Stimulated activated CD8-positive, alpha-beta memory T cell treated with anti-CD3 and anti-CD28 coated beads, Interleukin-7, amount 100 ng/mL, for 4 hours (primary cell): Measurements from ENCODE around the gene GABBR1.

ENCODE experiments used
- DNase-seq, 2 donors: peaks; one replicate each; pipeline ENCODE4 v3.0.0-alpha.2; 2020; ENCODE audit warnings: low read depth in 2 of 2

GABBR1 gene

GRCh38 chr6:29527564-29527963 is 105.4 kb downstream of the GABBR1 start:
- DNase-seq, result no peak

DNA sequence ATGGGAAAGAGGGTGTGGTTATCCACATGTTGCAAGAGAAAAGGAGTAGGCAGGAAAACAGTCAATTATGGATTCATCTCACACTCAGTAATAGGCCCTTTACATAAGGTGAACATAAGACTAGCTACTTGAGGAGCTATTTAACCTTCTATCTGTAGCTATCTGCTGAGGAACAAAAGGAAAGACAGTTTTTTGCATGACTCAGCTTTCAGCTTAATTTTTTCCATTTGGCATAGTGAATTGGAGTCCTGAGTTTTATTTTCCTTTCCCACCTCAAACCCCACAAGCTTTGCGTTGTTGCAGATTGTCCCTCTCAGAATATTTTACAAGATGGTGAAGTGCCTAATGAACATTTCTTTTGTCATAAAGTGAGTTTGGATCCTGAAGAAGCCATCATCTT is 105.9 kb downstream of the GABBR1 start:
- DNase-seq, result no peak

DNA sequence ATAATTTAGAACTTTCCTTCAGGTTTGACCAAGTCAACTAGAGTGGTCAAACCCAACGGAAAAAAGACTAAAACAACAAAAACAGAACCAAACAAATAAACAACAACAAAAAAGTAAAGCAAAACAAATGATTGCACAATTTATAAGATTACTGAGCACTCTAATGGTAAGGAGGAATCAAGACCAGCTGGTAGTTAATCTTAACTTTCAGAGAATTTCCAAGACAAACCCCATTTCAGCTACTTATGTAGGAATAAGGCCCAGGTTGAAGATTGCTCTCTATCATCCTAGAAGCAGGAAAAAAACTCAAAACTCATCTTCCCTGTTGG is 107.7 kb downstream of the GABBR1 start:
- no peak for DNase-seq

- no peak for DNase-seq
Measured at GRCh38 chr6:29524444-29525310, 108.3 kb downstream of the GABBR1 start.

DNA sequence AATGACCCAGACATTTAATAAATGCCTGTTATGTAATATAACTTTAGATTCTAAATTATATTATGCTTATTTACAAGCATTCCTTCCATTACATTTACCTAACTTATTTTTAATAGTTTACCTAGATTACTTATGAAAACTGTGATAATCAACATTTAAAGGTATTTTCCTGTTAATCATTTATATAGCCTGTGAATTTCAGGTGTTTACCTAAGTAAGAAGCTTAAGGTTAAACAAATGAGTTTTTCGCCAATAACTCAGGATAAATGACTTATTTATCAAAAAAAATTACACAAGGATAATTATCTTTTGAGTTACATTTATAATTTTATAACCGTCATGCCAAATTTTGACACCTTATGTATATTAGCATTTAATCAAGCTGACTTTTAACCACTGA is 108.9 kb downstream of the GABBR1 start:
- DNase-seq, result no peak

DNA sequence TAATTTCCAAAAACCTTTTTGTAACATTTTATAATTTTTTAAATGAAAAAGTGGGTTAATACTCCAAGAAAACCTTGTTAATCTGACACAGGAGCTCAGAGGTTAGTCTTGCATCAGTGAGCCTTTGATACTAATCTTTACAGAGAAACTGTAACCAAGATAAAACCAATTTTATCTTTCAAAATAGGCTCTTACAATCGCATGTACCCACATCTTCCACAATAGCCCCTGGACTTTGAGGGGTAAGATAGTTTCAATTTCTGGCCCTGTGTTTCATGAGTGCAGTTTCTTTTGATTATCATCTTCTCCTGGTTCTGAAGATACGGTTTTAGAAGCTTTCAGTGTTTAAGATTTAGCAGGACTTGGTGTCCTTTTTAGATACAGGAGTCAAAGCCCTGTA is 110.8 kb downstream of the GABBR1 start:
- DNase-seq, result no peak

DNA sequence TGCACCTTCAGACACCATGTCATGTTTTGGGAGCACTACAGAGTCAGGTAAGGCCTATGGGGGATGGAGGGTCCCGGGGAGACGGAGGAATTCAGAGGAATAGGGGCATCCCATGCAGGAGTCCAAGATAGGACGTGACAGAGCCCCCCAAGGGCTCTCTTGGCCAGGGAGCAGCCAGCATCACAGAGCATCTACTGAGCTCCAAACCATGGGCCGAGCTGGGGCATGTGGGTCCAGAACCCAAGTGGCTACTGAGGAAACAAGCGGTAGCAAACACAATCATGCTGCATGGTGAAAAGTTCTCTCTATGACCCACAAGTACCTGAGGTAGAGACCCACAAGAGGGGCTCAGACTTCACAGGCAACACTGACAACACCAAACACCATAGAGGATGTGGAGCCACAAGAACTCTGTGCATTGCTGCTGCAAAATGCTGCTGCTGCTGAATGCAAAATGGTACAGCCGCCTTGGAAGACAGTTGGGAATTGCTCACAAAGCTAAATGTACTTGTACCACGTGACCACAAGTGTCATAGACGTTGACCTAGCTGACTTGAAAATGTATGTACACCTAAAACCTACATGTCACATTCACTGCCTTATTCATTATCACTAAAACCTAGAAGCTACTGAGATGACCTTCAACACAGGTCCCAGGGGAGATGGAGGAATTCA is 111.8 kb downstream of the GABBR1 start:
- no peak for DNase-seq

GRCh38 chr6:29520232-29520631 is 112.8 kb downstream of the GABBR1 start:
- DNase-seq, result no peak

GRCh38 chr6:29519291-29520010 is 113.5 kb downstream of the GABBR1 start:
- DNase-seq, result no peak

- DNase-seq, result no peak
Measured at GRCh38 chr6:29517728-29518440, 115.1 kb downstream of the GABBR1 start.

- DNase-seq, result no peak
Measured at GRCh38 chr6:29517245-29517644, 115.7 kb downstream of the GABBR1 start.

- DNase-seq, result peak in 1 of 2 donors; percentile 12
Measured at GRCh38 chr6:29516108-29516507, 116.9 kb downstream of the GABBR1 start.

DNA sequence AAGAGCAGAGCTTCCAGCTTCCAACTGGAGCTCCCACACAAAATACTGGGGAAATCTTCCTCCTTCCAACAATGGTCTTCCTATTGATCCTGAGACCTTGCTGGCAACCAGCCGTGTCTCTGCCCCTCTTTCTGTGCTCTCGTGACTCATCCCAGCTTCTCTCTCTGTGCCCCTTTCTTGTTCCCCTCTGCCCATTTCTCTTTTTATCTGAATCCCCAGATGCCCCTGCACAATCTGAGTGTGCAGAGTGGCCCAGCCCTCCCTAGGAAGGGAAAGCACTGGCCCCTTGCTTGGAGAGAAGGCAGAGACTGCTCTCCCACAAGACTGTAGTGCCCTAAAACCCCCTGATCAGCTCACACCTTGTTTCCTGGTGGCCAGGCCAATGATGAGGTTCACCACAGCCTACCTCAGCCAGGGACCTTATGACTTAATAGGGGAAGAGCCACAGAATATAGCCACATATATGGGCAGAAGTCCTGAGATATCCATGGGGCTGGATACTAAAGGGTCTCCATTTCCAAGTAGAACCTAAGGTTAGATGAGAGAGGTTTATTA is 122.2 kb downstream of the GABBR1 start:
- no peak for DNase-seq

DNA sequence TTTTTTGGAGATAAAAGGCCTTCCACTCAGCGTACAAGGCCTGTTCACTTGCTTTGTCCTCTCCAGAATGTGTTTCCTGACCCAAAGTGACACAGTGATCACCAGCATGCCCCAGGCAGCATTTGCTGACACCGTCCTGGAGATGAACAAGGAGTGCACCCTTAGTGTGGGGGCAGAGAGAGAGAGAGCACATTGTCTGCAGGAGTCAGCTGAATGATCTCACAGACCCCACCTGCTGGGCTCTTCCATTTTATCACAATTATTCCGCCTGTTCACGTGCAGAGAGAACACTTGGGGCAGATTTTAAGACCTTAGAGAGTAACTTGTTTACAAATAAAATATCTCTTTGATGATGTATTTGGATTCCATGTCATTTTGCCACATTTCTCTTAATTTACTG is 122.8 kb downstream of the GABBR1 start:
- DNase-seq, result no peak
